Fibroblast of villous mesenchyme (primary cell): ENCODE data around the gene NUBP2. TPM values are rescaled to one million over a fixed set of nuclear protein-coding genes. Genes with fewer than 3 reads are reported as not detected.

Source experiments
- DNase-seq: peaks from one replicate; pipeline ENCODE4 v3.0.0-alpha.2; 2010; ENCODE audit warnings: low read depth
- H3K4me3 ChIP-seq: 2 replicates; pipeline ENCODE4 v1.5.1; 2011; ENCODE audit warnings: low read depth, mild to moderate bottlenecking, low read length
- CTCF ChIP-seq: IDR thresholded peaks from 2 replicates; pipeline ENCODE4 v1.5.1; 2012; ENCODE audit warnings: low read depth, mild to moderate bottlenecking, low read length; ENCODE audit not compliant: insufficient read depth
- small RNA-seq: library from RNA; depleted of rRNA; stranded (forward); fragments of <200 nt; gene quantifications from one replicate; pipeline ENCODE3, GENCODE V24; 2012
- total RNA-seq: library from RNA; depleted of rRNA; stranded (reverse); fragments of >200 nt; gene quantifications from 2 replicates; pipeline ENCODE4 v1.2.3, GENCODE V29; 2012

NUBP2 gene
- total RNA-seq, 1 donor = 54.8 TPM

- H3K4me3 ChIP-seq = no peak overlapping the region
- DNase-seq = no peak
- TF ChIP-seq CTCF = no peak
These were observed 47.5 kb downstream of the NUBP2 start for GRCh38 chr16:1830213-1830612.

- no peak overlapping the region for H3K4me3 ChIP-seq
- no peak for TF ChIP-seq CTCF
- no peak for DNase-seq
These were observed 48.7 kb downstream of the NUBP2 start for GRCh38 chr16:1831186-1832075.

- TF ChIP-seq CTCF = no peak
- no peak overlapping the region for H3K4me3 ChIP-seq
- DNase-seq = no peak
These were observed 50.2 kb downstream of the NUBP2 start for GRCh38 chr16:1832838-1833454.

- TF ChIP-seq CTCF = no peak
- no peak for DNase-seq
- H3K4me3 ChIP-seq = no peak overlapping the region
These were observed 51.3 kb downstream of the NUBP2 start for GRCh38 chr16:1834096-1834495.

Small RNA genes within 50 kb of the gene (small RNA-seq; reads per million reads assigned to genes)
- gene MIR3177 = 0.38 reads per million

Other genes starting within 250 kb of the NUBP2 start
- gene TMEM204, start 249.3 kb upstream of the NUBP2 start, total RNA-seq = 22.5 and 36.1 TPM in 2 replicates
- 19.6 and 24.6 TPM in 2 replicates for gene IFT140, start 170.9 kb upstream of the NUBP2 start, total RNA-seq
- 10.3 and 10.4 TPM in 2 replicates for gene CRAMP1, start 170.6 kb upstream of the NUBP2 start, total RNA-seq
- 39.3 and 61.7 TPM in 2 replicates for gene JPT2, start 104.7 kb upstream of the NUBP2 start, total RNA-seq
- gene MAPK8IP3, start 76.8 kb upstream of the NUBP2 start, total RNA-seq = 37.1 and 61.5 TPM in 2 replicates
- gene NME3, start 11.4 kb upstream of the NUBP2 start, total RNA-seq = 41.2 and 63.9 TPM in 2 replicates
- gene EME2, start 10.2 kb upstream of the NUBP2 start, total RNA-seq = 13.9 and 15.5 TPM in 2 replicates
- 52.7 and 67.0 TPM in 2 replicates for gene MRPS34, start 9.8 kb upstream of the NUBP2 start, total RNA-seq
- 20.3 and 25.5 TPM in 2 replicates for gene SPSB3, start 389 bp upstream of the NUBP2 start, total RNA-seq
- under 0.01 TPM in 1 of 2 replicates, not detected in the other for gene IGFALS, start 10.7 kb downstream of the NUBP2 start, total RNA-seq
- 22.5 and 24.6 TPM in 2 replicates for gene HAGH, start 43.9 kb downstream of the NUBP2 start, total RNA-seq
- 51.8 and 63.8 TPM in 2 replicates for gene FAHD1, start 44.2 kb downstream of the NUBP2 start, total RNA-seq
- under 0.01 TPM in 1 of 2 replicates, not detected in the other for gene MEIOB, start 89.2 kb downstream of the NUBP2 start, total RNA-seq
- not detected in 2 replicates for gene HS3ST6, start 135.5 kb downstream of the NUBP2 start, total RNA-seq
- gene MSRB1, start 160.2 kb downstream of the NUBP2 start, total RNA-seq = 14.2 and 16.4 TPM in 2 replicates
- not detected in 2 replicates for gene RPL3L, start 171.7 kb downstream of the NUBP2 start, total RNA-seq
- gene NDUFB10, start 176.6 kb downstream of the NUBP2 start, total RNA-seq = 87.2 and 156 TPM in 2 replicates
- 1,294 and 1,994 TPM in 2 replicates for gene RPS2, start 181.9 kb downstream of the NUBP2 start, total RNA-seq
- gene RNF151, start 183.9 kb downstream of the NUBP2 start, total RNA-seq = not detected in 2 replicates
- 28.5 and 39.0 TPM in 2 replicates for gene TBL3, start 189.1 kb downstream of the NUBP2 start, total RNA-seq
- 0.43 TPM in 1 of 2 replicates, not detected in the other for gene NOXO1, start 198.5 kb downstream of the NUBP2 start, total RNA-seq
- gene GFER, start 201.2 kb downstream of the NUBP2 start, total RNA-seq = 9.5 and 13.9 TPM in 2 replicates
- 1.6 and 2.6 TPM in 2 replicates for gene SYNGR3, start 207.0 kb downstream of the NUBP2 start, total RNA-seq
- 23.5 and 27.6 TPM in 2 replicates for gene ZNF598, start 226.9 kb downstream of the NUBP2 start, total RNA-seq
- 0.32 and 1.3 TPM in 2 replicates for gene NPW, start 236.8 kb downstream of the NUBP2 start, total RNA-seq
- gene NHERF2, start 243.9 kb downstream of the NUBP2 start, total RNA-seq = 52.7 and 59.3 TPM in 2 replicates